HepG2 (cell line): ENCODE measurements around the gene PNPLA3. TPM values are rescaled to one million over a fixed set of nuclear protein-coding genes. Genes with fewer than 3 reads are reported as not detected.

Experiments used
- ELF3 ChIP-seq: IDR thresholded peaks from 2 replicates; pipeline ENCODE4 v1.6.1; 2016; ENCODE audit warnings: missing genetic modification reagents, missing compliant biosample characterization
- FOSL2 ChIP-seq: sonication (generic); formaldehyde crosslinking; IDR thresholded peaks from 2 replicates; pipeline ENCODE4 v1.4.0; 2020; ENCODE audit warnings: missing genetic modification reagents
- GATAD1 ChIP-seq: IDR thresholded peaks from 2 replicates; pipeline ENCODE4 v1.6.1; 2016; ENCODE audit warnings: missing genetic modification reagents, missing compliant biosample characterization
- HNF4G ChIP-seq, 2 experiments: sonication (generic) in 1 of 2; formaldehyde crosslinking in 1 of 2; IDR thresholded peaks; 2 replicates each; pipeline versions ENCODE4 v1.4.0 to v1.6.1; 2011 to 2020; ENCODE audit warnings: borderline replicate concordance in 2 of 2, low read depth in 2 of 2, mild to moderate bottlenecking in 2 of 2, low read length in 1 of 2, missing genetic modification reagents in 1 of 2, moderate library complexity in 1 of 2
- KLF16 ChIP-seq, 2 experiments: sonication (generic) in 1 of 2; formaldehyde crosslinking in 1 of 2; IDR thresholded peaks; 2 replicates each; pipeline versions ENCODE4 v1.6.1 to v1.8.0; 2016 to 2023; ENCODE audit warnings: missing genetic modification reagents in 2 of 2, missing compliant biosample characterization in 1 of 2
- NFYB ChIP-seq: sonication (generic); formaldehyde crosslinking; IDR thresholded peaks from 2 replicates; pipeline ENCODE4 v1.4.0; 2020; ENCODE audit warnings: missing genetic modification reagents
- NFYC ChIP-seq: IDR thresholded peaks from 2 replicates; pipeline ENCODE4 v1.6.1; 2016; ENCODE audit warnings: missing genetic modification reagents, missing compliant biosample characterization
- PITX1 ChIP-seq: sonication (generic); formaldehyde crosslinking; IDR thresholded peaks from 2 replicates; pipeline ENCODE4 v1.5.1; 2020; ENCODE audit warnings: mild to moderate bottlenecking, missing genetic modification reagents
- POLR2AphosphoS5 ChIP-seq: IDR thresholded peaks from 2 replicates; pipeline ENCODE4 v1.6.1; 2012; ENCODE audit warnings: low read depth, low read length
- PTBP1 ChIP-seq: fragments of 200-400 bp; formaldehyde crosslinking; IDR thresholded peaks from 2 replicates; pipeline ENCODE4 v1.6.1; 2018; ENCODE audit warnings: low read length, low read depth; ENCODE audit not compliant: poor library complexity, severe bottlenecking
- SAFB2 ChIP-seq: sonication (generic); formaldehyde crosslinking; IDR thresholded peaks from 2 replicates; pipeline ENCODE4 v1.5.1; 2020; ENCODE audit warnings: missing genetic modification reagents, low read depth, mild to moderate bottlenecking, borderline replicate concordance
- SP2 ChIP-seq: sonication (generic); formaldehyde crosslinking; IDR thresholded peaks from 2 replicates; pipeline ENCODE4 v1.5.1; 2020; ENCODE audit warnings: mild to moderate bottlenecking, missing genetic modification reagents
- SP5 ChIP-seq: IDR thresholded peaks from 2 replicates; pipeline ENCODE4 v1.6.1; 2016; ENCODE audit warnings: low read depth, borderline replicate concordance
- YEATS2 ChIP-seq: sonication (generic); formaldehyde crosslinking; IDR thresholded peaks from 2 replicates; pipeline ENCODE4 v1.4.0; 2020; ENCODE audit warnings: missing genetic modification reagents, borderline replicate concordance
- ZNF350 ChIP-seq: sonication (generic); formaldehyde crosslinking; IDR thresholded peaks from 2 replicates; pipeline ENCODE4 v1.4.0; 2020; ENCODE audit warnings: mild to moderate bottlenecking, low read depth, missing genetic modification reagents, borderline replicate concordance
- ZNF383 ChIP-seq: sonication (generic); formaldehyde crosslinking; IDR thresholded peaks from 2 replicates; pipeline ENCODE4 v1.4.0; 2020; ENCODE audit warnings: missing genetic modification reagents, mild to moderate bottlenecking, borderline replicate concordance
- ZNF558 ChIP-seq: sonication (generic); formaldehyde crosslinking; IDR thresholded peaks from 2 replicates; pipeline ENCODE4 v1.9.0; 2022; ENCODE audit warnings: mild to moderate bottlenecking, missing genetic modification reagents, borderline replicate concordance
- ZNF788 ChIP-seq: sonication (generic); formaldehyde crosslinking; IDR thresholded peaks from 2 replicates; pipeline ENCODE4 v1.5.0; 2020; ENCODE audit warnings: mild to moderate bottlenecking, missing genetic modification reagents, borderline replicate concordance
- polyA plus RNA-seq, 8 experiments: library from polyadenylated mRNA; depleted of rRNA in 3 of 8; stranded (reverse) in 7 of 8; unstranded in 1 of 8; fragments of >200 nt; fragmentation: Illumina TruSeq in 4 of 8; extraction: Trizol in 4 of 8; gene quantifications; 2 replicates each; pipeline versions ENCODE4 v1.2.1 to v1.2.3, GENCODE V29; 2011 to 2016; ENCODE audit warnings: low read depth in 4 of 8, missing spikeins in 1 of 8, mixed read lengths in 1 of 8; ENCODE audit not compliant: insufficient read depth in 1 of 8
- total RNA-seq, 5 experiments: library from RNA; depleted of rRNA; stranded (reverse); fragments of >200 nt; fragmentation: Illumina TruSeq; extraction: Trizol; gene quantifications; 2 replicates each; pipeline ENCODE4 v1.2.3, GENCODE V29; 2016; ENCODE audit warnings: low read depth in 1 of 5
- TF ChIP-seq, protein P1 (sequence below): IDR thresholded peaks from 2 replicates; pipeline ENCODE4 v1.6.1; 2016; ENCODE audit warnings: missing compliant biosample characterization, missing genetic modification reagents, borderline replicate concordance
- TF ChIP-seq, protein P2 (sequence below): sonication (generic); formaldehyde crosslinking; IDR thresholded peaks from 2 replicates; pipeline ENCODE4 v1.9.0; 2022; ENCODE audit warnings: missing genetic modification reagents, mild to moderate bottlenecking, borderline replicate concordance
- TF ChIP-seq, protein P3 (sequence below): sonication (generic); formaldehyde crosslinking; IDR thresholded peaks from 2 replicates; pipeline ENCODE4 v1.8.0; 2022; ENCODE audit warnings: low read depth, missing genetic modification reagents
- TF ChIP-seq, protein P4 (sequence below): sonication (generic); IDR thresholded peaks from 2 replicates; pipeline ENCODE4 v1.6.1; 2016; ENCODE audit warnings: low read depth, borderline replicate concordance

Gene PNPLA3
- total and polyA plus RNA-seq, 2 of the 13 experiments (the other 11 are each of a cell fraction or from before 2014, with no cell fraction given) = 16.9 to 19.8 TPM

DNA sequence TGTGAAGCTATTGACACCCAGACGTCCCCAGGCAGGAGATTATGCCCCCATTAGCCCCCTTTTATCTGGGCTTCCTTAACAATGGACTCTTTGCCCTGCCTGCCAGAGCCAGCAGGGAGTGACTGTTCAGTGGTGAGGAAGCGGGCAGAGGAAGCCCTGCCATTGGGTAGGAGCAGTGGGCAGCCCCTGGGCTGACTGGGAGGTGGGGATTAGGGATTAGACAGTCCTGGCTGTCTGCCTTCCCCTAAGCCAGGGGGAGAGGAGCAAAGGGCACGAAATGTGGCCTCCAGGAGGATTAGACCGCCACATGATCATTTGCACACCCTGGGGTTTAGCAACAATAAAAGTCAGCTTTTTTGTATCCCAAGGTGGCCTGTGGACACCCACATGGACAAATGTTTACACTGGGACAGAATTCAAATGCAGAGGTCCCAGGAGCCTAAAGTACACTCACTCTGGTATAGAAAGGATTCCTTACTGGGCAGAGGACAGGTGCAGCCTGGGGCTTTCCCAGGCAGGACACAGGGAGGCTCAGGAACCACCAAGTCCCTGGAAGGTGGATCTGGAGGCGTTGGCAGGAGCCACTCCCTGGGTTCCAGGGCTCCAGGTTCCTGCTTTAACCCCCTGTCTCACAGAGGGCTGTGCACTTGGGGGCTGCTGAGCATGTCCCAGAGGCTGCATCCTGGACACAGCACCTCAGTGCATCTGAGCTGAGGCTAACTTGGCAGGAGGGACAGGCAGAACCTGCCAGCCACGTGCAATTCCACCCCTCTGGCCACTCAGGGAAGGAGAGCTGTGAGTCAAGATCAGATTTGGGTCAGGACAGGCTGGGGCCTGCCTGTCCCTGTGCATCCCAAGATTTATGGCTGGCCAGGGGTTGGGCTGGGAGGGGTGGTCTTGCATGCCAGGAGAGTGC is 2.1 kb downstream of the PNPLA3 start (continued):
- peak; percentile 82 for TF ChIP-seq POLR2AphosphoS5
- 0 out of 2 replicates have a peak, but pooled peaks have one; percentile 63 for TF ChIP-seq SAFB2 (CRISPR knock-in tag)
- TF ChIP-seq NFYC (CRISPR knock-in tag) = peak; percentile 71
- TF ChIP-seq ELF3 (CRISPR knock-in tag) = peak; percentile 73
- 0 out of 4 replicates have a peak, but pooled peaks of 1 of the 2 experiments have one; percentile 20 for TF ChIP-seq KLF16 (CRISPR knock-in tag; IDR thresholded peaks at IDR 0.05)
- peak; percentile 24; the same call in 1 of the 2 replicates for TF ChIP-seq YEATS2 (CRISPR knock-in tag)
- no peak for TF ChIP-seq PTBP1
- peak; percentile 52; the same call in 1 of the 2 replicates for TF ChIP-seq GATAD1 (CRISPR knock-in tag)
- TF ChIP-seq SP5 (CRISPR knock-in tag) = 0 out of 2 replicates have a peak, but pooled peaks have one; percentile 31
- TF ChIP-seq ZNF383 (CRISPR knock-in tag) = no peak
- TF ChIP-seq, protein P1, sequence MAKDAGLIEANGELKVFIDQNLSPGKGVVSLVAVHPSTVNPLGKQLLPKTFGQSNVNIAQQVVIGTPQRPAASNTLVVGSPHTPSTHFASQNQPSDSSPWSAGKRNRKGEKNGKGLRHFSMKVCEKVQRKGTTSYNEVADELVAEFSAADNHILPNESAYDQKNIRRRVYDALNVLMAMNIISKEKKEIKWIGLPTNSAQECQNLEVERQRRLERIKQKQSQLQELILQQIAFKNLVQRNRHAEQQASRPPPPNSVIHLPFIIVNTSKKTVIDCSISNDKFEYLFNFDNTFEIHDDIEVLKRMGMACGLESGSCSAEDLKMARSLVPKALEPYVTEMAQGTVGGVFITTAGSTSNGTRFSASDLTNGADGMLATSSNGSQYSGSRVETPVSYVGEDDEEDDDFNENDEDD (CRISPR knock-in tag) = peak; percentile 46; the same call in 1 of the 2 replicates
- peak; percentile 76; the same call in 1 of the 2 replicates for TF ChIP-seq ZNF788 (CRISPR knock-in tag)
- TF ChIP-seq, protein P2, sequence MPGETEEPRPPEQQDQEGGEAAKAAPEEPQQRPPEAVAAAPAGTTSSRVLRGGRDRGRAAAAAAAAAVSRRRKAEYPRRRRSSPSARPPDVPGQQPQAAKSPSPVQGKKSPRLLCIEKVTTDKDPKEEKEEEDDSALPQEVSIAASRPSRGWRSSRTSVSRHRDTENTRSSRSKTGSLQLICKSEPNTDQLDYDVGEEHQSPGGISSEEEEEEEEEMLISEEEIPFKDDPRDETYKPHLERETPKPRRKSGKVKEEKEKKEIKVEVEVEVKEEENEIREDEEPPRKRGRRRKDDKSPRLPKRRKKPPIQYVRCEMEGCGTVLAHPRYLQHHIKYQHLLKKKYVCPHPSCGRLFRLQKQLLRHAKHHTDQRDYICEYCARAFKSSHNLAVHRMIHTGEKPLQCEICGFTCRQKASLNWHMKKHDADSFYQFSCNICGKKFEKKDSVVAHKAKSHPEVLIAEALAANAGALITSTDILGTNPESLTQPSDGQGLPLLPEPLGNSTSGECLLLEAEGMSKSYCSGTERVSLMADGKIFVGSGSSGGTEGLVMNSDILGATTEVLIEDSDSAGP = peak; percentile 21; the same call in 1 of the 2 replicates
- TF ChIP-seq FOSL2 (CRISPR knock-in tag) = peak; percentile 45
- peak; percentile 73 for TF ChIP-seq NFYB (CRISPR knock-in tag)
- TF ChIP-seq SP2 = no peak
- peak; percentile 100 for TF ChIP-seq PITX1 (CRISPR knock-in tag)
- peak; percentile 25; the same call in 1 of the 2 replicates for TF ChIP-seq ZNF350 (CRISPR knock-in tag)
- TF ChIP-seq, protein P3, sequence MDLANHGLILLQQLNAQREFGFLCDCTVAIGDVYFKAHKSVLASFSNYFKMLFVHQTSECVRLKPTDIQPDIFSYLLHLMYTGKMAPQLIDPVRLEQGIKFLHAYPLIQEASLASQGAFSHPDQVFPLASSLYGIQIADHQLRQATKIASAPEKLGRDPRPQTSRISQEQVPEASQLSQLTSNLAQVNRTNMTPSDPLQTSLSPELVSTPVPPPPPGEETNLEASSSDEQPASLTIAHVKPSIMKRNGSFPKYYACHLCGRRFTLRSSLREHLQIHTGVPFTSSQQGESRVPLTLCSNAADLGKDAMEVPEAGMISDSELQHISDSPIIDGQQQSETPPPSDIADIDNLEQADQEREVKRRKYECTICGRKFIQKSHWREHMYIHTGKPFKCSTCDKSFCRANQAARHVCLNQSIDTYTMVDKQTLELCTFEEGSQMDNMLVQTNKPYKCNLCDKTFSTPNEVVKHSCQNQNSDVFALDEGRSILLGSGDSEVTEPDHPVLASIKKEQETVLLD = no peak
- TF ChIP-seq ZNF558 (CRISPR knock-in tag) = peak; percentile 40; the same call in 1 of the 2 replicates
- TF ChIP-seq, protein P4, sequence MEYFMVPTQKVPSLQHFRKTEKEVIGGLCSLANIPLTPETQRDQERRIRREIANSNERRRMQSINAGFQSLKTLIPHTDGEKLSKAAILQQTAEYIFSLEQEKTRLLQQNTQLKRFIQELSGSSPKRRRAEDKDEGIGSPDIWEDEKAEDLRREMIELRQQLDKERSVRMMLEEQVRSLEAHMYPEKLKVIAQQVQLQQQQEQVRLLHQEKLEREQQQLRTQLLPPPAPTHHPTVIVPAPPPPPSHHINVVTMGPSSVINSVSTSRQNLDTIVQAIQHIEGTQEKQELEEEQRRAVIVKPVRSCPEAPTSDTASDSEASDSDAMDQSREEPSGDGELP = peak; percentile 81; the same call in 1 of the 2 replicates
- peak; percentile 86 for TF ChIP-seq HNF4G (IDR thresholded peaks at IDR 0.05; ENCODE audit: borderline replicate concordance, low read depth, low read length)
- TF ChIP-seq HNF4G (CRISPR knock-in tag; IDR thresholded peaks at IDR 0.05; ENCODE audit: borderline replicate concordance, low read depth) = peak; percentile 96
